HCT116 (cell line): Measurements from ENCODE around the gene INSR.

ENCODE experiments used
- CTCF ChIP-seq, 3 experiments: fragments of 200-600 bp in 1 of 3; sonication (generic) in 1 of 3; IDR thresholded peaks in 2 of 3; conservative IDR thresholded peaks in 1 of 3; 2 replicates each; pipeline ENCODE4 v1.5.1; 2012 to 2017; ENCODE audit warnings: low read depth in 2 of 3, low read length in 2 of 3, antibody characterized with exemption in 1 of 3, borderline replicate concordance in 1 of 3, control low read depth in 1 of 3, mild to moderate bottlenecking in 1 of 3, mixed read lengths in 1 of 3, mixed run types in 1 of 3, moderate library complexity in 1 of 3; ENCODE audit not compliant: insufficient read depth in 1 of 3
- EZH2 ChIP-seq: fragments of 200-600 bp; sonication (generic); IDR thresholded peaks from 2 replicates; pipeline ENCODE4 v1.6.1; 2017; ENCODE audit warnings: antibody characterized with exemption, mixed run types
- FOSL1 ChIP-seq: IDR thresholded peaks from 2 replicates; pipeline ENCODE4 v1.6.1; 2012; ENCODE audit warnings: low read depth
- JUND ChIP-seq: IDR thresholded peaks from 2 replicates; pipeline ENCODE4 v1.6.1; 2012
- MAX ChIP-seq: IDR thresholded peaks from 2 replicates; pipeline ENCODE4 v1.6.1; 2012
- POLR2A ChIP-seq: IDR thresholded peaks from 2 replicates; pipeline ENCODE4 v1.7.0; 2011; ENCODE audit warnings: borderline replicate concordance; ENCODE audit not compliant: insufficient read depth, insufficient read length; ENCODE audit errors: extremely low read depth
- POLR2AphosphoS5 ChIP-seq: IDR thresholded peaks from 2 replicates; pipeline ENCODE4 v1.6.1; 2011; ENCODE audit warnings: mild to moderate bottlenecking, low read depth, low read length, moderate library complexity
- REST ChIP-seq: IDR thresholded peaks from 2 replicates; pipeline ENCODE4 v1.6.1; 2012; ENCODE audit warnings: low read depth
- SRF ChIP-seq: IDR thresholded peaks from 2 replicates; pipeline ENCODE4 v1.6.1; 2012; ENCODE audit warnings: low read depth
- ZNF274 ChIP-seq: fragments of 200-500 bp; sonication (Bioruptor generic); IDR thresholded peaks from 2 replicates; pipeline ENCODE4 v1.6.1; 2014; ENCODE audit warnings: mild to moderate bottlenecking, low read depth, low read length, inconsistent platforms

GRCh38 chr19:7177926-7178325 is 116.3 kb downstream of the INSR start:
- no peak for TF ChIP-seq SRF
- TF ChIP-seq CTCF (IDR thresholded peaks at IDR 0.05 in 2 of 3, conservative IDR thresholded peaks at IDR 0.05 in 1 of 3; ENCODE audit: borderline replicate concordance in 1 of 3, insufficient read depth in 1 of 3, low read depth in 2 of 3, low read length in 2 of 3): no peak
- no peak for TF ChIP-seq MAX
- no peak for TF ChIP-seq REST
- no peak for TF ChIP-seq POLR2A
- TF ChIP-seq EZH2: no peak
- no peak for TF ChIP-seq FOSL1
- no peak for TF ChIP-seq JUND
- no peak for TF ChIP-seq ZNF274
- no peak for TF ChIP-seq POLR2AphosphoS5
